ENCODE results near the gene TCTN2. TPM values are rescaled to one million over a fixed set of nuclear protein-coding genes. Genes with fewer than 3 reads are reported as not detected.

TCTN2 gene
- 8.1 TPM for polyA plus RNA-seq (ENCODE audit: insufficient read length)

DNA sequence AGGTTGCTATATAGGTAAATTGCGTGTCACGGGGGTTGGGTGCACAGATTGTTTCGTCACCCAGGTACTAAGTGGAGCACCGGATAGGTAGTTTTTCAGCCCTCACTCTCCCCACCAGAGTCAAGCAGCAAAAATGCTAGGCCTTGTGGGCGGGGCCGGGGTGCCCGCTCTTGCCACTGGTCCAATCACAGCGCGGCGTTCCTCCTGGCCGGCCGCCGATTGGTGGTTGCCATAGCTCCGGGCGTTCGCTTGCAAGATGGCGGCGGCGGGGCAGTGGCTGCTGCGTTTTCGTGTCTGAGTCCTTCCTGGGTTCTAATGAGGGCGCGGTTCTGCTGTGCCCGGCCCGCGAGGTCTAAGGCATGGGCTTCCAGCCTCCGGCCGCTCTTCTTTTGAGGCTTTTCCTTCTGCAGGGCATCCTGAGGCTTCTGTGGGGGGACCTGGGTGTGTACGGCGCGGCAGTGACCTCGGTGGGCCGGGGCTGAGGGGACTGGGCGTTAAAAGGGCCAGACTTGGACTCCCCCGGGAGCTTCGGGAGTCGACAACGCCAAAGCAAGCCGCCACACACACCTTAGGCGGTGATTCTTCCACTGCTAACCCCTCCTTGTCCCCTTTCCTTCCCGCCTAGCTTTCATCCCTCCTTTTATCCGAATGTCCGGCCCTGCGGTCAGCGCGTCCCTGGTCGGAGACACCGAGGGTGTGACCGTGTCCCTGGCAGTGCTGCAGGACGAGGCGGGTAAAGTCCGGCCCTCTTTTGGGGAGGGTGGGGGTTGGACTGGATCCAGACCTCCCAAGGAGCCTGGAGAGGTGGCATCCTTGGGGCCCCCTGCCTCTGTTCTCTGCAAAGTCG, at the start of gene TCTN2:
Gene TCTN2 (plus strand): TSS at position 232 of the 847 bp plus-strand sequence. CDS start 128 bp downstream, at position 360.
- peak; percentile 90 for DNase-seq

DNA sequence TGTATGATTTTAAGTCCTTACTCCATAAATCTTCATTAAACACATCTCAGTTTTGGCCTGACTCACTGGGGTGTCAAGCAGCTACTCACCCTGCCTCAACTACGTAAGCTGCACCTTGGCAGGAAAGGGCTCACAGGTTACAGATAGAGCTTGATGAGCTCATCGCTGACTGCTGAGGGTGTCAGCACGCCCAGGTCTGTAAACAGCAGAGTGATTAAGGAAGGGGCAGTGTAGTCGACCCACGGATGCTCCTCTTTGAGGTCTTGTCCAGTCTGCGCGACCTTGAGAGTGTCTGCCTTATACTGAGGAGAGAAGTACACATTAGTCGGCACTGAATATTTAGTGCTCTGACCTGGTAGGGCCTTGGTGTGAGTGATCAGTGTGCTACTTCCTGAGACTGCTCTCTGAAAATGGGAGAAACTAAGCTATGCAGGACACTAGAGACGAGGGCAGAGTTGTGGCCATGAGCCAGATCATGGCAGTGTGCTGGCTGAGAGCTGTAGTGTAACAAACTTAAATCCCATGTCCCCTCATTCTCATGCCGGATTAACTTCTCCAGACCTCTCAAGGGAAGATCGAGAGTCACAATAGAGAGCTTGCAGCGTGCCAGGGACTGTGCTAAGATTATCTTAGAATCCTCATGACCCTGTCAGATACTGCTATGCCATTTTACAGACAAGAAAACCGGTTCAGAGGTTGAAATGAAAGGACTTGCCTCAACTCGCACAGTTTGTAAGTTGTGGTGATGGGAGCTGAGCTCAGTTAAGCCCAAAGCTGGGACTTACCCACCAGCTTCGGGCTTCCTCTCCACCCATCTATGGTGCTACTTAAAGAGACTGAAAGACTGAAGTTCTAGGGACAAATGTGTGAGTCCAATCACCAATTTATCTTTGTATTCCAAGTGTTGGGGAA, 49.0 kb upstream of the TCTN2 start:
- no peak for DNase-seq

DNA sequence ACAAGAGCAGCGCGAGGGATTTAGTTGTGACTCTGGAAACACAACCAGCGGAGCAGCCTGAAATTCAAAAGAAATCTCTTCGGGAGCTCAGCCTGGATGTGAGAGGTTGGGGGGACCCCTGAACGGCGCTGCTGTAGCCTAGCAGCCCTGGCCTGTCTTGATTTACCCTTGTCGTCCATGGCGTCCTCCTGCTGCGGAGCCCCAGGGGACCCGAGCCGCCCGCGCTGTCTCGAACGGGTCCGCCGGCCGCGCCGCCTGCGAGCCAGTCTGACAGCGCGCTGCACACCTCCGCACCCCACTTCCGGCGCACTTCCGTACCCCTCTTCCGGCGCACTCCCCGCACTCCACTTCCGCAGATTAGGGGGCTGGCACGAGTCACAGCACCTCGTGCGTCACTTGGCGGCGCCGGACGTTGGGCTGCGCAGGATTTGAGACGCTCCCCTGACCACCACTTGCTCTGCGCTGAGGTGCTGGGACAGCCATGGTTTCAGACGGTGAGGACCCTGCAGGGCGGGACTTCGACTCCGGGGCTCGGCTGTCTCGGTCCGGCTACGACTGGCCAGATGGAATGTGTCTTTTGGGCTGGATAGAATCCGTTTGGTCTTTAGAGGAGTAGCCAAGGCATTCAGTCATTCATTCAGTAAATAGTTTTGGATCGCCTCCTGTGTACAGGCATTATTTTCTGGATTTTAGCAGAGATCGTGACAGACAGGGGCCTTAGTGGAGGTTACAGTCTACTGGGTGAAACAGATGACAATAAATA, 37.4 kb upstream of the TCTN2 start, which contains the start of the genes EIF2B1 and GTF2H3:
Gene EIF2B1 (minus strand): TSS at position 308 of the 763 bp plus-strand sequence. CDS start 129 bp downstream, at position 179.
Gene GTF2H3 (plus strand): TSS at position 451 of the 763 bp plus-strand sequence. CDS start 31 bp downstream, at position 482.
- DNase-seq, result peak; percentile 98

DNA sequence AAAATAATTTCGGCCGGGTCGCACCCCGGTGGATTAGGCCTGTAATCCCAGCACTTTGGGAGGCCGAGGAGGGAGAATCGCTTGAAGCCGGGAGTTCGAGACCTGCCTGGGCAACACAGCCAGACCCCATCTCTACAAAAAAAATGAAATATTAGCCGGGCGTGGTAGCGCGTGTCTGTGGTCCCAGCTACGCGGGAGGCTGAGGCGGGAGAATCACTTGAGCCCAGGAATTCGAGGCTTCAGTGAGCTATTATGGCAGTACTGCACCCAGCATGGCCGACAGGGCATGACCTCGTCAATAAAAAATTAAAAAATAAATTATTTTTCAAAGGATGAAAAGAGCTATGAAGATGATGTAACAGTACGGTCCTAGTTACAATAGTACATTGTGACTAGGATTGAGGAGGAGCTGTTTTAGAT, 36.8 kb upstream of the TCTN2 start:
- no peak for DNase-seq

DNA sequence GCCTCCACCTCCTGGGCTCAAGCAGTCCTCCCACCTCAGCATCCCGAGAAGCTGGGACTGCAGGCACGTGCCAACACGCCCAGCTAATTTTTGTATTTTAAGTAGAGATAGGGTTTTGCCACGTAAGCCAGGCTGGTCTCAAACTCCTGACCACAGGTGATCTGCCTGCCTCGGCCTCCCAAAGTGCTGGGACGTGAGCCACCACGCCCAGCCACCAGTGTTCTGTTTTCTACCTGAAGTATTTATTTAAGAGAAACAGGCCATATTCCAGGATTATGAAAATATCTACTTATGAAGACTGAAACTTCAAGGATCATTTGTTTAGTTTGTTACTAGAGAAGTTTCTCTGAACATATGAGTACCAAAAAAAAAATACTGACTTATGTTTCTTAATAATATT, 27.0 kb upstream of the TCTN2 start:
- no peak for DNase-seq

DNA sequence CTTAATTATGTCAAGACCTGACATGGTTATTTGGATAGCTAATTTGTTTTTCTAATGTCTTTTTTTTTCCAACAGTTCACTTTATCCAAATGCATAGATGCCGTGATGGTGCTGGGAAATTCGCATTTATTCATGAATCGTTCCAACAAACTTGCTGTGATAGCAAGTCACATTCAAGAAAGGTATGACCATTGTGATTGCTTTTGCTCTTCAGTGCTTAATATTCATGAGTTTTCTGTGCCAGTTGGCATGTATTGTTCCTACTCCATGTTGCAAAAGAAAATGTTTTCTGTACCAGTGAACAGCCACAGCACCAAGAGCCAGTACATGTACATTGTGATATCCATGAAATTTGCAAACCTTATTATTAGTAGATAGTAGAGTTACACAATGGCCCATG, 25.5 kb upstream of the TCTN2 start:
- DNase-seq, result no peak

DNA sequence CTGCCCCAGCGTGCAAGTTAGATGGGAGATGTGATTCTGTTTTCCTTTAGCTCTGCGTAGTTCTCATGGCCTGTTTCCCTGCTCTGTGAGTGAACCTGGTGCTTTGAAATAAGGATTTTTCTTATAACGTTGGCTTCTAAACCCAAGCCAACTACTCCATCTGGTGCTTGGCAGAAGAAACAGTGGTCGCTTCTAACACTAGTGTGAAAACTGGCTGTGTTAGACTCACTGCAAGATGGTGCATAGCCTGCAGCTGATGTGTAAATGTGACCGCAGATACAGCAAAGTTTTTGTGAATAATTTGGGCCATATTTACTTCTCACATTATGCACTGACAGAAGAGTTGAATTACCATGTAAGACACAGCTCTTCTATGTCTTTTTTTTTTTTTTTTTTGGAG, 25.0 kb upstream of the TCTN2 start:
- DNase-seq, result no peak

DNA sequence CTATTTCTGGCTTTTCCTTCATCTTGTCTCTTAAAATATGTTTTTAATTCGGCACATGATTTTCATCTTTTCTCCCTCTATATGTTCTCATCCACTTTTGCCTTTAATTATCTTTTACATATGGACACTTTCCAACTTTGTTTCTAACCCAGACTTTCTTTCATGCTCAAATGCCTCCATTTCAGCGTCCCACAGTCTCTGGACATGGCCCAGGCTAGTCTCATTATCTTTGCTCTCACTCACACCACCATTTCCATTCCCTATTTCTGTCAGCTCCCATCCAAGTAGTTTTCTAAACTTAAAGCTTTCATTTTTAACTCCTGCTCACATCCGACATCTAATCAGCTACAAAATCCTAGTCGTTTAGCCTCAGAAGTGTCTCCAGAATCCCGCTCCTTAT, 22.5 kb upstream of the TCTN2 start:
- DNase-seq, result no peak

DNA sequence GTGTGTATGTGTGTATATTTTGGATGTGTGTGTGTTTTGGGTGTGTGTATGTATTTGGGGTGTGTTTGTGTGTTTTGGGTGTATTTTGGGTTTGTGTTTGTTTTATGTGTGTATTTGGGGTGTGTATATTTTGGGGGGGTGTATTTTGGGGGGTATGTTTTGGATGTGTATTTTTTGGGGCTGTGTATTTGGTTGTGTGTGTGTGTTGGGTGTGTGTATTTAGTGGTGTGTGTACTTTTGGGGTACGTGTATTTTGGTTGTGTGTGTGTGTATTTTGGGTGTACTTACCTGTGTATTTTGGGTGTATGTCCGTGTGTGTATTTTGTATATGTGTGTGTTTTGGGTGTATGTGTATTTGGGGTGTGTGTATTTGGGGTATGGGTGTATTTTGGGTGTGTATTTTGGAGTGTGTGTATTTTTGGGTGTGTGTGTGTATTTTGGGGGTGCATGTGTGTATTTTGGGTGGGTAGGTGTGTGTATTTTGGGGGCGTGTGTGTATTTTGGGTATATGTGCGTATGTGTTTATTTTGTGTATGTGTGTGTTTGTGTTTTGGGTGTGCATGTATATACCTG, 16.7 kb upstream of the TCTN2 start:
- DNase-seq, result no peak

DNA sequence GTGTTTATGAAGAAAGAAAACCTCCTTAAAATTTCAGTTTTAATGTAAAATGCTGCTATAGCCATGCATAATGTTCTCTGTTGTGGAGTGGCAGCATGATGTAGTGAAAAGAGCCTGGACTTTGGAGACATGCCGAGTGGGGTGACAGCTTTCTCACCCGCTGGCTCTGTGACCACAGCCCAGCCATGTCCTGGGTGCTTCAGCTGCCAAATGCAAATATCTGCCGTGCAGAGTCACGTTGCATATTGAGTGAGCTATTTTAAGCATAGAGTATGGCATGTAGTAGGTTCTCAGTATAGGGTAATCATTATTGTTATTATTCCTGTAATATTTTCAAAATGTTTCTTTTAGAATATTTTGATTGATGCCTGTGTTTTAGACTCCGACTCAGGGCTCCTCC, 15.5 kb upstream of the TCTN2 start:
- no peak for DNase-seq

DNA sequence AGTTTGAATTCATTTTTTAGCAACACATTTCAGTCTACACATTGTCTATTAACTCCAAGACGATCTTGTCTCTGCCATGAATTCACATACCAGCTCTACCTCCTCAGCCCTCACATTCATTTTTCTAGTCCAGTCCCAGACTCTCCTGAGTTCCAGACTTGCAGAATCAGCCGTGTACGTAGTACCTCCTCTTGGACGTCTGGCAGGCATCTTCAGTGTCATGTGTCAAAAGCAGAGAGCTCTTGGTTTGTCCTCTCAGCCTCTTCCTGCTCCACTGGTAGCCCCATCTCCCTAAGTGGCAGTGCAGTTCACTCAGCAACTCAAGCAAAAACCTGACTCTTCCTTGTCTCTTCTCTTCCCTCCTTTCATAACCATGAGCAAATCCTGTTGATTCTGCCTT, 14.5 kb upstream of the TCTN2 start:
- DNase-seq, result no peak

DNA sequence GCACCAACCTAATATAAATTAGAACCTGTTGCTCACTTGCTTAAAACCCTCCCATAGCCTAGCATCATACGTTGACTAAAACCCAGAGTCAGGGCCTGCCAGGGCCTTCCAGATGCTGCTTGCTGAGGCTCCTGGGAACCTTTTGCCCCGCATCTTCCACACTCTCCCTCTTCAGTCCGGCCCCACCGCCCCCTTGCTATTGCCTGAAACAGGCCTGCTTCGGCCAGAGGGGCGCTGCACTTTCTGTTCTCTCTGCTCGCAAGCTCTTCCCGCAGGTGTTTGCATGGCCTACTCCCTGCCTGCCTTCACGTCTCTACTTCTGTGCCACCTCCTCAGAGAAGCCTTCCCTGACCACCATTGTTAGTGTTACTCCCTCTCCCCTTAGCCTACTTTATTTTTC, 13.7 kb upstream of the TCTN2 start:
- DNase-seq, result no peak

DNA sequence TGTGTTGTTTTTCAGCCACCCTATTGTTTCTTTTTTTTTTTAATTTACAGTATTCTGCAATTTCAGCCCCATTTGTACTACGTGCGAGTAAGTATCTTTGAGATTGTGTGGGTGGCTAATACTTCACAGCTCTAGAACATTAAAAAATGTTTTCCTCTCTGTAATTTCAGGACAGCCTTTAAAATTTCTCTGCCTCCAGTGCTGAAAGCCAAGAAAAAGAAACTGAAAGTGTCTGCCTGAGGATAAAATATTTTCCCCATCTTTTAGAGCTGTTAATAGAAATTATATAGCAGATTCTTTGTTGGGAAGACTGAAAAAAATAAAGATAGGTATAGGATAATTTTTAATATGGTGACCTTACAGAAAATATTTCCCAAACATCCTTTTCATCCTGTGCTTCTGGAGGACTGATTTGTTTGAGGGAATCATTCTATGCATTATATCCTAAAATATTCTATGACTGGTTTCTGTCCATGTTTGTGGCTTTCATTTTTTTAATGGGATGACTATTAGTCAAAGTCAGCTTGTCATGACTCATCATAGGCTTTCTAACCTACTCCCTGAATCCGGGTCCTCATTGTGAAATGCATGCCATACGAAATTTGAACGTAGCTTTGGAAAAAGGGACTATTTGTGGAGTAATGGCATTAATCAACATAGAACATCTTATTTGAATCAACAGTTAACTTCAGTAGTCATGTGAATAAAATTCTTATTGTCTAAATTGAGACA, 10.8 kb upstream of the TCTN2 start:
- no peak for DNase-seq

DNA sequence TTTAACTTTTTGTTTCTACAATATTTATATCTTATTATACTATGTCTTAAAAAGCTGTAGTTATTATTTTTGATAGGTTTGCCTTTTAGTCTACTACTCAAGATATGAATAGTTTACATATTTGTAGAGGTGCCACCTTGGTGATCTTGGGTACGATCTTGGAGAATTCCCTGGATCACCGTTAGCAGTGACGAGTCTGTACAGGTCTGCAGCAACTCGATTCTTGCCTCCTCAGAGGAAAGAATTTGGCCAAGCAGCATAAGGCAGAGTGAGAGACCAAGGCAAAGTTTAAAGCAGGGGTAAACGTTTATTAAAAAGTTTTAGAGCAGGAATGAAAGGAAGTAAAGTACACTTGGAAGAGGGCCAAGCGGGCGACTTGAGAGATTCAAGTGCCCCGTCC, 3.1 kb upstream of the TCTN2 start:
- DNase-seq, result no peak

DNA sequence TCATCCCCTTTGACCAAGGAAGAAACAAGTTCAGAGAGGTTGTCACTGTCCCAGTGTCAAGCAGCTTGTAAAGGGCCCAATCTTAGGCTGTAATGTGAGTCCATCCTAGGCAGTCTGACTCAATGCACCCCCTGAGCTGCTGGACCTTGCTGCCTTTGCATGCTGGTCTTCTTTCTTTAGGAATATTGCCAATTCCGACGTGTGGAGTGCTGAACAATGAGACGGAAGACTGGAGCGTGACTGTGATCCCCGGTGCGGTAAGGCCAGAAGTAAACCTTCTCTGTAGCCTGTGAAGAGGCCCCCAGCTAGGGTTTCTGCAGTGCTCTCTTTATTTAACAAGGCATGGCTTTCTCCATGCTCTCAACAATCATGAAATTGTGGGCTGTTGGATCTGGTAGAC, 963 bp downstream of the TCTN2 start:
- no peak for DNase-seq

DNA sequence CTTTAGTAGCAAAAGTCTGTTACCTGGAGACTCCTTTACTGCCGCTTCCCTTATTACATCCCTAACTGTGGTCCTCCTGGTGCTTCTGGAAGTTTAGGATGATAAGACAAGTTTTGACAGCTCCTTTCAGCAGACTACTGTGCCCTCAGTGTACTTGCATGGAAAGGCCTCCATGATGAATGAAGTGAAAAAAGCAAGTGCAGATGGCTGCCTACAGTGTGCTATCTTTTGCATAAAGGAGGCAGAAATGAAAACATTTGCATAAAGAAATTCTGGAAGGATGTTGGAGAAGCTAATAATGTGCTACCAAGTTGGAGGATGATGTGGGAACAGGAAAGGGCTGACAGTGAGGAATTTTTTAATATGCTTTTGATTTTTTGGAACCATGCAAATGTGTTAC, 4.5 kb downstream of the TCTN2 start:
- no peak for DNase-seq

DNA sequence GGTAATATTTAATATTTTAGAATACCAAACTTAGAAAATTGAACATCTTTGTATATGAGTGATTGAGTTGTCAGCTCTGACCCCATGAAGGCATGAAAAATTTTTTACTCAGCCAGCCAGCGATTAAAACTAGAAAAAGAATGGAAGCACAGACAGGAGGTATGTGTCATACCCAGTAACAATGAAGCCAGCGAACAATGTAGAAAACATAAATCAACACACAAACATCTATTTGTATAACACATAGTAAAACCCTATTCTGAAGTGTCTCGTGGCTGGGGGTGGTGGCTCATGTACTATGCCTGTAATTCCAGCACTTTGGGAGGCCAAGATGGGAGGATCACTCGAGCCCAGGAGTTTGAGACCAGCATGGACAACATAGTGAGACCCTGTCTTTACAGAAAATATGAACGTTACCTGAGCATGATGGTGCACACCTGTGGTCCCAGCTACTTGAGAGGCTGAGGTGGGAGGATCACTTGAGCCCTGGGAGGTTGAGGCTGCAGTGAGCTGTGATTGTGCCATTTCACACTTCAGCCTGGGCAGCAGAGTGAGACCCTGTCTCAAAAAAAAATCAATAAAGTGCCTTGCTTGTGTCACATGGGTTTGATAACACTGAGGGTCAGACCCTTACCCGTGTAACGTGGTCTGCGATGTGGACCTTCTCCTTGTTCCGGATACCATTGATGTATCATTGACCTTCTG, 5.9 kb downstream of the TCTN2 start:
- DNase-seq, result no peak

DNA sequence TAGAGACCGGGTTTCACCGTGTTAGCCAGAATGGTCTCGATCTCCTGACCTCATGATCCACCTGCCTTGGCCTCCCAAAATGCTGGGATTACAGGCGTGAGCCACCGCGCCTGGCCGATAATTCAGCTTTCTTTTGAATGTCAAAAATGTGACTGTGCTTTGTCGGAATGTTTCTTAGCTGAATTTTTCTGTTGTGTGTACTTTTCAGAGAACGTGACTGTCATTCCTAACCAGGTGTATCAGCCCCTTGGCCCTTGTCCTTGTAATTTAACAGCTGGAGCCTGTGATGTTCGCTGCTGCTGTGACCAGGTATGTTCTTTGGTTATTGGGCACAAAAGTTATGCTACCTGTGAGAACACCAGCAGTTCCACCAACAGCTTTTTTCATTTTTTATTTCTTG, 8.1 kb downstream of the TCTN2 start:
- DNase-seq, result no peak

DNA sequence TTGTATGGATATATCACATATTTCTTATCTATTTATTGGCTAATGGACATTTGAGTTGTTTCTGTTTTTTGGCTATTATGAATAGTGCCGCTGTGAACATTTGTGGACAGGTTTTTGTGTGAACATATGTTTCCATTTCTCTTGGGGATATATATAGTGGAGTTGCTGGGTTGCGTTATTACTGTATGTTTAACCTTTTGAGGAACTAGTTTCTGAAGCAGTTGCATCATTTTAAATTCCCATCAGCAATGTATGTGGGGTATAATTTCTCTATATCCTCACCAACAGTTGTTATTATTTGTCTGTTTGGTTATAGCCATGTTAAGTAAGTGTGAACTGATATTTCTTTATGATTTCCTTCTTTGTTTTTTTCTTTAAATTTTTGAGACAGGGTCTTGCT, 10.7 kb downstream of the TCTN2 start:
- DNase-seq, result no peak

DNA sequence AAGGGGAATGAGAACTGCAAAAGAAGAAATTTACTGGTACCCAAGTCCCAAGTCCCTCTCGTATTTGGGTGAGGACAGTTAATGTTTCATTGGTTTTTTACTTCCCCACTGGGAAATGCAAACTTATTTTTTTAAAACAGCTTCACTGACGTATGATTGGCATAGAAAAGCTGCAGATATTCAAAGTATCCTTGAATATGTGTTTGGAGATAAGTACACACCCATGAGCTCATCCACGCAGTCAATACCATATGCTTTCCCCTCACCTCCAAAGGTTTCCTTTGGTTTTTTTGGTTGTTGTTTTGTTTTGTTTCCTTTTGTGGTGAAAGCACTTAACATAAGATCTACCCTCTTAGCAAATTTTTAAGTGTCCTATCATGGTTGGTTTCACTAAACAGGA, 13.1 kb downstream of the TCTN2 start:
- no peak for DNase-seq

Measured in hindlimb muscle (tissue), 1 donor.